GM23338 (cell line): ENCODE results near the gene AP1AR. TPM values are rescaled to one million over a fixed set of nuclear protein-coding genes. Genes with fewer than 3 reads are reported as not detected.

Source experiments
- ATAC-seq: fragments of 200-7000 bp; cut with Tn5 transposase; 3 replicates; pipeline ENCODE4 v1.9.1; 2020
- DNase-seq: peaks from one replicate; pipeline ENCODE4 v3.0.0-alpha.2; 2015; ENCODE audit warnings: low spot score
- H2AFZ ChIP-seq: fragments of 200-600 bp; sonication (generic); 2 replicates; pipeline ENCODE4 v1.8.0; 2016; ENCODE audit warnings: antibody characterized with exemption, mild to moderate bottlenecking, moderate library complexity
- H3F3A ChIP-seq: fragments of 200-600 bp; sonication (generic); replicated peaks from 2 replicates; pipeline ENCODE4 v1.8.0; 2017; ENCODE audit warnings: antibody characterized with exemption, mixed run types, low read depth
- H3K27ac ChIP-seq: fragments of 200-600 bp; sonication (generic); 2 replicates; pipeline ENCODE4 v1.6.1; 2016; ENCODE audit warnings: low read depth
- H3K27me3 ChIP-seq: fragments of 200-600 bp; sonication (generic); 2 replicates; pipeline ENCODE4 v1.8.0; 2016; ENCODE audit warnings: mild to moderate bottlenecking, mixed run types, moderate library complexity; ENCODE audit not compliant: insufficient read depth
- H3K36me3 ChIP-seq: fragments of 200-600 bp; sonication (generic); 2 replicates; pipeline ENCODE4 v1.8.0; 2016; ENCODE audit warnings: mild to moderate bottlenecking; ENCODE audit not compliant: insufficient read depth
- H3K4me1 ChIP-seq: fragments of 200-600 bp; sonication (generic); 2 replicates; pipeline ENCODE4 v1.8.0; 2016; ENCODE audit warnings: mild to moderate bottlenecking, moderate library complexity; ENCODE audit not compliant: insufficient read depth
- H3K4me2 ChIP-seq: fragments of 200-600 bp; sonication (generic); 2 replicates; pipeline ENCODE4 v1.7.1; 2017; ENCODE audit warnings: mixed run types
- H3K4me3 ChIP-seq: fragments of 200-600 bp; sonication (generic); 2 replicates; pipeline ENCODE4 v1.6.1; 2016; ENCODE audit warnings: mixed run types
- H3K79me2 ChIP-seq: fragments of 200-600 bp; sonication (generic); replicated peaks from 2 replicates; pipeline ENCODE4 v1.8.0; 2017; ENCODE audit warnings: mild to moderate bottlenecking; ENCODE audit not compliant: insufficient read depth
- H3K9me2 ChIP-seq: fragments of 200-600 bp; sonication (generic); 2 replicates; pipeline ENCODE4 v1.8.0; 2017; ENCODE audit not compliant: insufficient read depth
- H4K20me1 ChIP-seq: fragments of 200-600 bp; sonication (generic); replicated peaks from 2 replicates; pipeline ENCODE4 v1.8.0; 2017; ENCODE audit warnings: mild to moderate bottlenecking; ENCODE audit not compliant: insufficient read depth
- H3K27ac Mint-ChIP-seq: 2 replicates; pipeline ENCODE4 v1.8.0; 2020; ENCODE audit warnings: inconsistent platforms, mild to moderate bottlenecking, moderate library complexity, mixed read lengths
- H3K27me3 Mint-ChIP-seq: 3 replicates; pipeline ENCODE4 v1.8.0; 2022; ENCODE audit warnings: low read depth, mild to moderate bottlenecking, moderate library complexity, mixed read lengths, inconsistent platforms; ENCODE audit not compliant: insufficient read depth, poor library complexity
- H3K36me3 Mint-ChIP-seq: 3 replicates; pipeline ENCODE4 v1.8.0; 2021; ENCODE audit warnings: low read depth, mild to moderate bottlenecking, inconsistent platforms, moderate library complexity, mixed read lengths
- H3K4me1 Mint-ChIP-seq: 3 replicates; pipeline ENCODE4 v1.8.0; 2020; ENCODE audit warnings: mild to moderate bottlenecking, inconsistent platforms, mixed read lengths
- H3K4me3 Mint-ChIP-seq: 3 replicates; pipeline ENCODE4 v1.8.0; 2021; ENCODE audit warnings: moderate library complexity, mild to moderate bottlenecking, inconsistent platforms, mixed read lengths
- H3K9me3 Mint-ChIP-seq: 3 replicates; pipeline ENCODE4 v1.8.0; 2020; ENCODE audit warnings: moderate library complexity, mild to moderate bottlenecking, inconsistent platforms, mixed read lengths
- CTCF ChIP-seq, 2 experiments: fragments of 200-600 bp in 1 of 2; sonication (generic) in 1 of 2; conservative IDR thresholded peaks; 2 replicates each; pipeline versions ENCODE4 v1.5.1 to v1.6.1; 2016 to 2017; ENCODE audit warnings: antibody characterized with exemption in 2 of 2, low read depth in 2 of 2, mild to moderate bottlenecking in 2 of 2, moderate library complexity in 1 of 2
- ETS1 ChIP-seq: IDR thresholded peaks from 2 replicates; pipeline ENCODE4 v1.6.1; 2016; ENCODE audit warnings: antibody characterized with exemption
- EZH2phosphoT487 ChIP-seq: fragments of 200-600 bp; sonication (generic); IDR thresholded peaks from one replicate; pipeline ENCODE4 v1.8.1; 2018; ENCODE audit warnings: antibody characterized with exemption; ENCODE audit not compliant: unreplicated experiment
- POLR2AphosphoS5 ChIP-seq: IDR thresholded peaks from 2 replicates; pipeline ENCODE4 v1.6.1; 2016; ENCODE audit warnings: antibody characterized with exemption, low read depth
- STAT1 ChIP-seq: IDR thresholded peaks from one replicate; pipeline ENCODE4 v1.6.1; 2016; ENCODE audit warnings: antibody characterized with exemption; ENCODE audit not compliant: unreplicated experiment
- ZNF114 ChIP-seq: fragments of 250-450 bp; sonication (Bioruptor Pico); IDR thresholded peaks from 2 replicates; pipeline ENCODE4 v1.5.0; 2020; ENCODE audit warnings: mild to moderate bottlenecking, moderate library complexity
- ZNF462 ChIP-seq: fragments of 250-450 bp; sonication (Bioruptor Pico); IDR thresholded peaks from 2 replicates; pipeline ENCODE4 v1.5.0; 2020; ENCODE audit warnings: mild to moderate bottlenecking, moderate library complexity
- polyA plus RNA-seq: library from polyadenylated mRNA; unstranded; fragments of >200 nt; fragmentation: Nextera tagmentation; extraction: Ambion mirVana; gene quantifications from 2 replicates; pipeline ENCODE4 v1.2.1, GENCODE V29; 2016
- total RNA-seq: library from RNA; depleted of rRNA; stranded (reverse); fragments of >200 nt; shearing (Covaris generic); gene quantifications from 2 replicates; pipeline ENCODE4 v1.2.3, GENCODE V29; 2014

The AP1AR gene
- total and polyA plus RNA-seq, 2 experiments from 2014 or later, result 17.5 to 28.0 TPM

GRCh38 chr4:112287258-112287989 lies 55.8 kb downstream of the AP1AR start (continued):
- TF ChIP-seq ZNF462 (CRISPR knock-in tag) (no peak), STAT1 (no peak), EZH2phosphoT487 (no peak), ETS1 (no peak)

- Histone ChIP-seq H3K4me1 (peaks cover 5% of the 10 kb centered on the region; the same call in 1 of the 2 replicates), H3K4me3 (no peak overlapping the region), H3K27me3 (peaks cover 36% of the 10 kb centered on the region), H3K4me2 (no peak overlapping the region), H3K36me3 (no peaks in the 10 kb centered on the region), H2AFZ (no peak overlapping the region), H3K9me2 (peaks cover 3% of the 10 kb centered on the region; the same call in 1 of the 2 replicates), H4K20me1 (no peaks in the 10 kb centered on the region), H3K27ac (no peak overlapping the region), H3K79me2 (no peaks in the 10 kb centered on the region), H3F3A (no peaks in the 10 kb centered on the region)
- Mint-ChIP-seq H3K9me3 (peaks cover 18% of the 10 kb centered on the region; the same call in 2 of the 3 replicates), H3K36me3 (peaks cover 6% of the 10 kb centered on the region; the same call in 2 of the 3 replicates), H3K27me3 (peaks cover 26% of the 10 kb centered on the region), H3K4me1 (peaks cover 26% of the 10 kb centered on the region), H3K27ac (no peak overlapping the region), H3K4me3 (no peak overlapping the region)
- ATAC-seq (no peak), DNase-seq (no peak)
- TF ChIP-seq POLR2AphosphoS5 (no peak), CTCF (conservative IDR thresholded peaks at IDR 0.05; ENCODE audit: low read depth in 2 of 2) (no peak), EZH2phosphoT487 (no peak), STAT1 (no peak), ETS1 (no peak), ZNF114 (no peak)
These were observed 56.9 kb downstream of the AP1AR start for GRCh38 chr4:112288455-112288854.
